ENCODE measurements around the gene GLRX2. TPM values are rescaled to one million over a fixed set of nuclear protein-coding genes. Genes with fewer than 3 reads are reported as not detected.

The GLRX2 gene
- polyA plus RNA-seq, 1 experiment: 9.2 TPM

GRCh38 chr1:193083365-193084088 lies 21.7 kb downstream of the GLRX2 start:
- H3K4me3 ChIP-seq (ENCODE audit: low read depth, low read length): no peak overlapping the region
- no peak for TF ChIP-seq CTCF (IDR thresholded peaks at IDR 0.05; ENCODE audit: insufficient read depth, low read depth, low read length)
- CTCF ChIA-PET: interaction anchor here (0.8 to 1.3 kb wide), 2 partner anchors 20 to 25 kb away, joined by 3 read pairs; partner anchors contain the start of genes RO60 and UCHL5
- no peaks in the 10 kb centered on the region for H3K27me3 ChIP-seq (ENCODE audit: control insufficient read depth, insufficient read depth, low read length)
- POLR2A ChIA-PET: no interaction called here
- peaks cover 6% of the 10 kb centered on the region for H3K36me3 ChIP-seq (ENCODE audit: control insufficient read depth, insufficient read depth, low read length)
- DNase-seq (ENCODE audit: low read depth): no peak

GRCh38 chr1:193079187-193079586 lies 26.0 kb downstream of the GLRX2 start:
- no peaks in the 10 kb centered on the region for H3K27me3 ChIP-seq (ENCODE audit: control insufficient read depth, insufficient read depth, low read length)
- H3K36me3 ChIP-seq (ENCODE audit: control insufficient read depth, insufficient read depth, low read length): peaks cover 9% of the 10 kb centered on the region
- CTCF ChIA-PET: no interaction called here
- TF ChIP-seq CTCF (IDR thresholded peaks at IDR 0.05; ENCODE audit: insufficient read depth, low read depth, low read length): no peak
- POLR2A ChIA-PET: no interaction called here
- DNase-seq (ENCODE audit: low read depth): no peak
- H3K4me3 ChIP-seq (ENCODE audit: low read depth, low read length): no peak overlapping the region

GRCh38 chr1:193077991-193078390 lies 27.2 kb downstream of the GLRX2 start:
- DNase-seq (ENCODE audit: low read depth): no peak
- POLR2A ChIA-PET: no interaction called here
- no peak for TF ChIP-seq CTCF (IDR thresholded peaks at IDR 0.05; ENCODE audit: insufficient read depth, low read depth, low read length)
- CTCF ChIA-PET: no interaction called here
- Histone ChIP-seq H3K36me3 (ENCODE audit: control insufficient read depth, insufficient read depth, low read length) (peaks cover 6% of the 10 kb centered on the region; the same call in 1 of the 2 replicates), H3K4me3 (ENCODE audit: low read depth, low read length) (no peak overlapping the region), H3K27me3 (ENCODE audit: control insufficient read depth, insufficient read depth, low read length) (no peaks in the 10 kb centered on the region)

- ChIA-PET CTCF (interaction anchor here (0.6 kb wide), 1 partner anchor 274 kb away, joined by 3 read pairs; no protein-coding TSS in a partner anchor), POLR2A (no interaction called here)
- Histone ChIP-seq H3K27me3 (ENCODE audit: control insufficient read depth, insufficient read depth, low read length) (no peaks in the 10 kb centered on the region), H3K36me3 (ENCODE audit: control insufficient read depth, insufficient read depth, low read length) (no peaks in the 10 kb centered on the region), H3K4me3 (ENCODE audit: low read depth, low read length) (no peak overlapping the region)
- DNase-seq (ENCODE audit: low read depth): no peak
- TF ChIP-seq CTCF (IDR thresholded peaks at IDR 0.05; ENCODE audit: insufficient read depth, low read depth, low read length): no peak
Observed at GRCh38 chr1:193070942-193071341, 34.3 kb downstream of the GLRX2 start.

GRCh38 chr1:193070386-193070753 lies 34.8 kb downstream of the GLRX2 start:
- Histone ChIP-seq H3K4me3 (ENCODE audit: low read depth, low read length) (no peak overlapping the region), H3K27me3 (ENCODE audit: control insufficient read depth, insufficient read depth, low read length) (no peaks in the 10 kb centered on the region), H3K36me3 (ENCODE audit: control insufficient read depth, insufficient read depth, low read length) (no peaks in the 10 kb centered on the region)
- no peak for TF ChIP-seq CTCF (IDR thresholded peaks at IDR 0.05; ENCODE audit: insufficient read depth, low read depth, low read length)
- no peak for DNase-seq (ENCODE audit: low read depth)
- ChIA-PET POLR2A (no interaction called here), CTCF (interaction anchor here (0.6 kb wide), 1 partner anchor 50 kb away, joined by 3 read pairs; no protein-coding TSS in a partner anchor)
